Measurements from ENCODE around the gene TFPT. TPM values are rescaled to one million over a fixed set of nuclear protein-coding genes. Genes with fewer than 3 reads are reported as not detected.

TFPT gene
- total and polyA plus RNA-seq, 2 donors = 34.3 to 34.9 TPM

DNA sequence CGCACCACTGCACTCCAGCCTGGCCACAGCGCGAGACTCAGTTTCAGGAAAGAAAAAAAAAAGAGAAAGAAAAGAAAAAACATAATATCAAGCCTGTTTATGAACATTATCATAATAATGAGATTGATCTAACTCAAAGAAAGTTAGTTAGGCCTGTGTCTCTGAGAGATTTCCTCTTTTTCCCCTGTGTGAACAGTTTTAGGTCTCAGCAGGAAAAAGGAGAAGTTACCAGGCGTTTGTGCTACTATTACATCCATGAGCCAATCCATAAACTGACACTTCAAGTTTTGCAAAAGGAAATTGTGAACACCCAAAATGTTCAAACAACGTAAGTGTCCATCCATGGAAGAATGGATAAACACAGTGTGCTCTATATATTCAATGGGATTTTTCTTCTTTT, 38.1 kb downstream of the TFPT start:
- no peaks in the 10 kb centered on the region for H3K4me1 ChIP-seq (ENCODE audit: control insufficient read depth in 2 of 2, insufficient read depth in 2 of 2, low read length in 2 of 2)
- H3K36me3 ChIP-seq (ENCODE audit: control insufficient read depth in 2 of 2, insufficient read depth in 2 of 2, low read length in 1 of 2) = no peaks in the 10 kb centered on the region
- H3K4me3 ChIP-seq (ENCODE audit: low read length in 2 of 2) = no peak overlapping the region
- peaks cover 3 to 8% of the 10 kb centered on the region in 2 donors for H3K9me3 ChIP-seq (ENCODE audit: control insufficient read depth in 2 of 2, insufficient read depth in 1 of 2, low read length in 1 of 2)
- no peak overlapping the region for H3K27ac ChIP-seq (ENCODE audit: low read depth in 1 of 2, low read length in 1 of 2)
- WGBS = 57% methylated on average over 5 of the region's 5 CpGs
- H3K27me3 ChIP-seq (ENCODE audit: control insufficient read depth in 2 of 2, insufficient read depth in 1 of 2, low read length in 1 of 2) = no peaks in the 10 kb centered on the region
- no peak for DNase-seq (ENCODE audit: low read depth in 6 of 9, low spot score in 9 of 9)

DNA sequence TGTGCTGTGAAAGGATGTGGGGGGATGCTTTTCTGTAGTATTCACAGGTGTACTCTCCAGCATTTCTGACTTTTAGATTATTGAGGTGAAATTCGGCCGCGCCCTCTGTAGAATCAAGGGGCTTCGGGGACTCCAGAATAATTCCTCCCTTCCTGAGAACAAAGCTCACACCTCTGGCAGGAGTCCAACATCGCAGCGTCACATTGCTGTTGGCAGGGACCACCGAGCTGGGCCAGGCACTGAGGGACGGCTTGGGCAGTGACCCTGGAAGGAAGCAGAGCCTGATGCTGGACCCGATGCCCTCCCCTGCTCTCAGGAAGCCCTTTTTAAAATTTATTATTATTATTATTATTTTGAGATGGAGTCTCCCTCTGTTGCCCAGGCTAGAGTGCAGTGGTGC, 40.6 kb downstream of the TFPT start:
- no peaks in the 10 kb centered on the region for H3K27me3 ChIP-seq (ENCODE audit: control insufficient read depth in 2 of 2, insufficient read depth in 1 of 2, low read length in 1 of 2)
- no peaks in the 10 kb centered on the region for H3K4me1 ChIP-seq (ENCODE audit: control insufficient read depth in 2 of 2, insufficient read depth in 2 of 2, low read length in 2 of 2)
- no peaks in the 10 kb centered on the region for H3K36me3 ChIP-seq (ENCODE audit: control insufficient read depth in 2 of 2, insufficient read depth in 2 of 2, low read length in 1 of 2)
- WGBS = 93% methylated on average over 9 of the region's 9 CpGs
- H3K9me3 ChIP-seq (ENCODE audit: control insufficient read depth in 2 of 2, insufficient read depth in 1 of 2, low read length in 1 of 2) = no peaks in the 10 kb centered on the region
- no peak overlapping the region for H3K27ac ChIP-seq (ENCODE audit: low read depth in 1 of 2, low read length in 1 of 2)
- DNase-seq (ENCODE audit: low read depth in 6 of 9, low spot score in 9 of 9) = no peak
- no peak overlapping the region for H3K4me3 ChIP-seq (ENCODE audit: low read length in 2 of 2)

DNA sequence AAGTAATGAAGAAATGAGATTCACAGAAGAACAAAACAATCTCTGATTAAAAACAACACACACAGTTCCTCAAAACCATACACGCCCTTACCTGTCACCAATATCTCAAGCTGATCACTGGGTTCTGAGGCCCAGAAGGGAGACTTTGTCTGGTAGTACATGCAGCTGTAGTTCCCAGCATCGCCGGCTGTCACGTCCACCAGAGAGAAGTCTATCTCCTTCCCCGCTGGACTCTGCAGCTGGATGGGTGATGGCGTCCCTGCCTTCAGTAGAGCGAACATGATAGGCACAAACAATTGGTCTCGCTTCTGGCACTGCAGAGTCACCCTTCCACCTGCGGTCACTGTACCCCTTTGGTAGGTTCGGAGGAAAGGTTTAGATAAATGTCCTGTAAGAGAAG, 41.6 kb downstream of the TFPT start:
- H3K9me3 ChIP-seq (ENCODE audit: control insufficient read depth in 2 of 2, insufficient read depth in 1 of 2, low read length in 1 of 2) = no peaks in the 10 kb centered on the region
- WGBS = 94% methylated on average over 10 of the region's 10 CpGs
- H3K27ac ChIP-seq (ENCODE audit: low read depth in 1 of 2, low read length in 1 of 2) = no peak overlapping the region
- H3K27me3 ChIP-seq (ENCODE audit: control insufficient read depth in 2 of 2, insufficient read depth in 1 of 2, low read length in 1 of 2) = no peaks in the 10 kb centered on the region
- no peaks in the 10 kb centered on the region for H3K36me3 ChIP-seq (ENCODE audit: control insufficient read depth in 2 of 2, insufficient read depth in 2 of 2, low read length in 1 of 2)
- DNase-seq (ENCODE audit: low read depth in 6 of 9, low spot score in 9 of 9) = no peak
- no peaks in the 10 kb centered on the region for H3K4me1 ChIP-seq (ENCODE audit: control insufficient read depth in 2 of 2, insufficient read depth in 2 of 2, low read length in 2 of 2)
- no peak overlapping the region for H3K4me3 ChIP-seq (ENCODE audit: low read length in 2 of 2)

DNA sequence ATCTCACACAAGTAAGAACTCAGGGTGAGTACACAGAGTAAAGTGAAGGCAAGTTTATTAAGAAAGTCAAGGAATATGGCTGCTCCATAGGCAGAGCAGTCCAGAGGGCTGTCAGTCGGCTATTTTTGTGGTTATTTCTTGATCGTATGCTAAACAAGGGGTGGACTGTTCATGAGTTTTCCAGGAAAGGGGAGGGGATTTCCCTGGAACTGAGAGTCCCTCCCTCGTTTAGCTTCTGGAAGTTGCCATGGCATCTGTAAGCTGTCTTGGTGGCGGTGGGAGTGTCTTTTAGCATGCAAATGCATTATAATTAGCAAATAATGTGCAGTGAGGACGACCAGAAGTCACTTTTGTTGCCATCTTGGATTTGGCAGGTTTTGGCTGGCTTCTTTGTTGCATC, 46.0 kb downstream of the TFPT start:
- Histone ChIP-seq H3K4me1 (ENCODE audit: control insufficient read depth in 2 of 2, insufficient read depth in 2 of 2, low read length in 2 of 2) (no peaks in the 10 kb centered on the region), H3K4me3 (ENCODE audit: low read length in 2 of 2) (no peak overlapping the region), H3K36me3 (ENCODE audit: control insufficient read depth in 2 of 2, insufficient read depth in 2 of 2, low read length in 1 of 2) (no peaks in the 10 kb centered on the region), H3K27ac (ENCODE audit: low read depth in 1 of 2, low read length in 1 of 2) (no peak overlapping the region), H3K27me3 (ENCODE audit: control insufficient read depth in 2 of 2, insufficient read depth in 1 of 2, low read length in 1 of 2) (no peaks in the 10 kb centered on the region), H3K9me3 (ENCODE audit: control insufficient read depth in 2 of 2, insufficient read depth in 1 of 2, low read length in 1 of 2) (no peaks in the 10 kb centered on the region)
- no peak for DNase-seq (ENCODE audit: low read depth in 6 of 9, low spot score in 9 of 9)
- 82% methylated on average over 5 of the region's 5 CpGs for WGBS

DNA sequence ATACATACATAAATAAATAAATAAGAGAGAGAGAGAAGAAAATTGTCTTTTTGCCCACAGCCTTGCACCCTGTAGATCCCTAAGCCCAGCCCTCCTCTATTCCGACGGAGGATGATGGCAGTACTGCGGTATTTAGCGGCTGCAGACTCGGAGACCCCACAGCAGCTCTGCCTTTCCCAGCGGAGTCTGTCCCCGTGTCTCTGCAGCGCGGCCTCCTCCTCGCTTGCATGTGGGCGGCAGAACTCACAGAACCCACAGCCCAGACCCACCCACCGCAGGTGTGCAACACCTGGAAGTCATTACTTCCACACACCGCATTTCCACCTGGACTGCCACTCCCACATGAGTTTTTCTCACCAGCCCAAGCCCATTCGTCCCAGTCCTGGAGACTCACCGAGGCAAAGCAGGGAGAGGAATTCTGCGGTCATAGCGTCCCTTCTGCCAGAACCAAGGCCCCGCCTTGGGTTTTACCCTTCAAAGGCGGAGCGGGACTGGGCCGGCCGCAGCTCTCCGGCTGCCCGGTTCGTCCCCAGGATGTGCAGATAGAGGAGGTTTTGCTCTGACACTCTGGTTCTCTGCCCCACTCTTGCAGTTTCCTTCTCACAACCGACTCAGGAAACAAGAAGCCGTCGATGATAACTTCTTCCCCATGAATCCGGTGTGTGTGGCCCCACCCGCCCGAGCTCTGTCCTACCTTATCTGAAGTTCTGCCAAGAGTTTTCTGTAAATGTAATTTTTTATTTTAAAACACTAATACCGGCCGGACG, 51.9 kb downstream of the TFPT start, which contains the start of gene VSTM1:
Gene VSTM1, minus strand, starts transcription at position 548 of the 767 bp plus-strand sequence. Its CDS starts 120 bp downstream, at position 428.
- H3K36me3 ChIP-seq (ENCODE audit: control insufficient read depth in 2 of 2, insufficient read depth in 2 of 2, low read length in 1 of 2) = no peaks in the 10 kb centered on the region
- no peaks in the 10 kb centered on the region for H3K4me1 ChIP-seq (ENCODE audit: control insufficient read depth in 2 of 2, insufficient read depth in 2 of 2, low read length in 2 of 2)
- WGBS = 69% methylated on average over 34 of the region's 34 CpGs
- peaks cover 0 to 9% of the 10 kb centered on the region in 2 donors for H3K27me3 ChIP-seq (ENCODE audit: control insufficient read depth in 2 of 2, insufficient read depth in 1 of 2, low read length in 1 of 2)
- no peaks in the 10 kb centered on the region for H3K9me3 ChIP-seq (ENCODE audit: control insufficient read depth in 2 of 2, insufficient read depth in 1 of 2, low read length in 1 of 2)
- no peak within 1 kb of the TSS for H3K27ac ChIP-seq (ENCODE audit: low read depth in 1 of 2, low read length in 1 of 2)
- no peak within 1 kb of the TSS for H3K4me3 ChIP-seq (ENCODE audit: low read length in 2 of 2)
- no peak for DNase-seq (ENCODE audit: low read depth in 6 of 9, low spot score in 9 of 9)

DNA sequence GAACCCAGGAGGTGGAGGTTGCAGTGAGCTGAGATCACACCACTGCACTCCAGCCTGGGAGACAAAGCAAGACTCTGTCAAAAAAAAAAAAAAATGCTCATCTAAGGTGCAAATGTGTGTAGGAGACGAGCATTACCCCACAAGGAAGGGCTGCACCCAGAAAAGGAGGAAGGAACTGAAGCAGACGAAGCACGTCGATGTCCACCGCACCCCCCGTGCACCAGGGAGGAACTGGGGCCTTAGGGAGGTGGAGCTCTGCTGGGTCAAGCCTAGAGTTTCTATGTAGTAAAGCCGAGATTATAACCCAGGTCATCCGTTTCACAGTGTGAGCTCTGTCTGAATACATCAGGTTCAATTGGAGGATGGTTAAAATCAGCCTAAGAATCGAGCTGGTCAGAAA, 52.8 kb downstream of the TFPT start:
- no peak overlapping the region for H3K4me3 ChIP-seq (ENCODE audit: low read length in 2 of 2)
- H3K9me3 ChIP-seq (ENCODE audit: control insufficient read depth in 2 of 2, insufficient read depth in 1 of 2, low read length in 1 of 2) = no peaks in the 10 kb centered on the region
- H3K36me3 ChIP-seq (ENCODE audit: control insufficient read depth in 2 of 2, insufficient read depth in 2 of 2, low read length in 1 of 2) = no peaks in the 10 kb centered on the region
- WGBS = 32% methylated on average over 9 of the region's 9 CpGs
- no peaks in the 10 kb centered on the region for H3K4me1 ChIP-seq (ENCODE audit: control insufficient read depth in 2 of 2, insufficient read depth in 2 of 2, low read length in 2 of 2)
- no peak overlapping the region for H3K27ac ChIP-seq (ENCODE audit: low read depth in 1 of 2, low read length in 1 of 2)
- no peak for DNase-seq (ENCODE audit: low read depth in 6 of 9, low spot score in 9 of 9)
- peaks cover 0 to 9% of the 10 kb centered on the region in 2 donors for H3K27me3 ChIP-seq (ENCODE audit: control insufficient read depth in 2 of 2, insufficient read depth in 1 of 2, low read length in 1 of 2)

Other genes starting within 250 kb of the TFPT start
- gene MYADM, start 247.8 kb downstream of the TFPT start, total RNA-seq = 4.5 TPM
- 34.4 TPM for gene MYADM, start 247.8 kb downstream of the TFPT start, polyA plus RNA-seq
- gene PRKCG, start 233.5 kb downstream of the TFPT start, total RNA-seq = 1.1 TPM
- gene PRKCG, start 233.5 kb downstream of the TFPT start, polyA plus RNA-seq = 4.5 TPM
- not detected for gene CACNG7, start 206.4 kb downstream of the TFPT start, total RNA-seq
- gene CACNG7, start 206.4 kb downstream of the TFPT start, polyA plus RNA-seq = 0.05 TPM
- gene CACNG8, start 152.7 kb downstream of the TFPT start, total RNA-seq = not detected
- gene CACNG8, start 152.7 kb downstream of the TFPT start, polyA plus RNA-seq = 0.05 TPM
- 0.05 TPM for gene CACNG6, start 124.0 kb downstream of the TFPT start, total RNA-seq
- gene CACNG6, start 124.0 kb downstream of the TFPT start, polyA plus RNA-seq = 0.05 TPM
- 1.1 TPM for gene VSTM1, start 51.8 kb downstream of the TFPT start, total RNA-seq
- gene VSTM1, start 51.8 kb downstream of the TFPT start, polyA plus RNA-seq = 0.37 TPM
- gene TARM1, start 34.3 kb downstream of the TFPT start, total RNA-seq = 0.05 TPM
- not detected for gene TARM1, start 34.3 kb downstream of the TFPT start, polyA plus RNA-seq
- gene OSCAR, start 14.9 kb downstream of the TFPT start, total RNA-seq = 0.61 TPM
- 5.5 TPM for gene OSCAR, start 14.9 kb downstream of the TFPT start, polyA plus RNA-seq
- gene NDUFA3, start 12.8 kb downstream of the TFPT start, total RNA-seq = 215 TPM
- gene NDUFA3, start 12.8 kb downstream of the TFPT start, polyA plus RNA-seq = 190 TPM
- 42.4 TPM for gene PRPF31, start 97 bp upstream of the TFPT start, total RNA-seq
- gene PRPF31, start 97 bp upstream of the TFPT start, polyA plus RNA-seq = 62.2 TPM
- gene CNOT3, start 22.1 kb upstream of the TFPT start, total RNA-seq = 7.6 TPM
- gene CNOT3, start 22.1 kb upstream of the TFPT start, polyA plus RNA-seq = 27.8 TPM
- 12.1 TPM for gene LENG1, start 44.1 kb upstream of the TFPT start, total RNA-seq
- 11.9 TPM for gene LENG1, start 44.1 kb upstream of the TFPT start, polyA plus RNA-seq
- gene TMC4, start 57.5 kb upstream of the TFPT start, total RNA-seq = 2.1 TPM
- gene TMC4, start 57.5 kb upstream of the TFPT start, polyA plus RNA-seq = 15.4 TPM
- 8.2 TPM for gene MBOAT7, start 73.9 kb upstream of the TFPT start, total RNA-seq
- gene MBOAT7, start 73.9 kb upstream of the TFPT start, polyA plus RNA-seq = 24.6 TPM
- gene TSEN34, start 75.7 kb upstream of the TFPT start, total RNA-seq = 24.1 TPM
- 38.8 TPM for gene TSEN34, start 75.7 kb upstream of the TFPT start, polyA plus RNA-seq
- 2,697 TPM for gene RPS9, start 85.2 kb upstream of the TFPT start, total RNA-seq
- gene RPS9, start 85.2 kb upstream of the TFPT start, polyA plus RNA-seq = 3,716 TPM
- 1.1 TPM for gene LILRB3, start 107.3 kb upstream of the TFPT start, total RNA-seq
- 15.5 TPM for gene LILRB3, start 107.3 kb upstream of the TFPT start, polyA plus RNA-seq
- gene LILRA6, start 127.1 kb upstream of the TFPT start, total RNA-seq = 0.61 TPM
- gene LILRA6, start 127.1 kb upstream of the TFPT start, polyA plus RNA-seq = 3.9 TPM
- gene LILRB5, start 141.6 kb upstream of the TFPT start, total RNA-seq = 1.3 TPM
- 8.3 TPM for gene LILRB5, start 141.6 kb upstream of the TFPT start, polyA plus RNA-seq
- gene LILRB2, start 165.5 kb upstream of the TFPT start, total RNA-seq = 0.90 TPM
- gene LILRB2, start 165.5 kb upstream of the TFPT start, polyA plus RNA-seq = 7.3 TPM
- 1.5 TPM for gene LILRA5, start 197.5 kb upstream of the TFPT start, total RNA-seq
- 9.2 TPM for gene LILRA5, start 197.5 kb upstream of the TFPT start, polyA plus RNA-seq
- gene LILRA4, start 223.5 kb upstream of the TFPT start, total RNA-seq = 2.5 TPM
- 0.89 TPM for gene LILRA4, start 223.5 kb upstream of the TFPT start, polyA plus RNA-seq
- 127 TPM for gene LAIR1, start 249.3 kb upstream of the TFPT start, total RNA-seq
- 128 TPM for gene LAIR1, start 249.3 kb upstream of the TFPT start, polyA plus RNA-seq

All from thymus (tissue), 11 donors.